H9 (cell line): Measurements from ENCODE around the gene TSKU. TPM values are rescaled to one million over a fixed set of nuclear protein-coding genes. Genes with fewer than 3 reads are reported as not detected.

Source experiments
- DNase-seq: peaks from one replicate; pipeline ENCODE4 v3.0.0-alpha.2; 2017
- H2AFZ ChIP-seq: one replicate; pipeline ENCODE4 v1.6.1; 2013; ENCODE audit warnings: mild to moderate bottlenecking, low read length, control low read depth, moderate library complexity
- H2AK5ac ChIP-seq: 2 replicates; pipeline ENCODE4 v1.6.1; 2013; ENCODE audit warnings: low read length, control low read depth, mixed read lengths; ENCODE audit not compliant: insufficient read length
- H2BK120ac ChIP-seq: one replicate; pipeline ENCODE4 v1.6.1; 2013; ENCODE audit warnings: low read depth, mild to moderate bottlenecking, low read length, control low read depth, inconsistent platforms; ENCODE audit not compliant: poor library complexity, severe bottlenecking
- H2BK12ac ChIP-seq: 2 replicates; pipeline ENCODE4 v1.6.1; 2013; ENCODE audit warnings: low read length, control low read depth, mixed read lengths, low read depth; ENCODE audit not compliant: insufficient read length
- H2BK15ac ChIP-seq: 2 replicates; pipeline ENCODE4 v1.6.1; 2013; ENCODE audit warnings: low read depth, low read length, control low read depth
- H2BK20ac ChIP-seq: one replicate; pipeline ENCODE4 v1.6.1; 2013; ENCODE audit warnings: low read depth, mild to moderate bottlenecking, low read length, control low read depth, inconsistent platforms; ENCODE audit not compliant: poor library complexity, severe bottlenecking
- H2BK5ac ChIP-seq: 2 replicates; pipeline ENCODE4 v1.6.1; 2013; ENCODE audit warnings: low read length, control low read depth, mixed read lengths; ENCODE audit not compliant: insufficient read length
- H3K14ac ChIP-seq: 2 replicates; pipeline ENCODE4 v1.6.1; 2013; ENCODE audit warnings: low read length, control low read depth; ENCODE audit not compliant: insufficient read depth
- H3K18ac ChIP-seq: 2 replicates; pipeline ENCODE4 v1.6.1; 2013; ENCODE audit warnings: low read depth, mild to moderate bottlenecking, mixed read lengths, low read length, control low read depth; ENCODE audit not compliant: insufficient read length
- H3K23ac ChIP-seq: 2 replicates; pipeline ENCODE4 v1.6.1; 2013; ENCODE audit warnings: low read length, control low read depth, mixed read lengths, low read depth; ENCODE audit not compliant: insufficient read length
- H3K23me2 ChIP-seq: 2 replicates; pipeline ENCODE4 v1.6.1; 2013; ENCODE audit warnings: low read depth, mild to moderate bottlenecking, mixed read lengths, low read length, control low read depth; ENCODE audit not compliant: insufficient read length, poor library complexity, severe bottlenecking
- H3K27ac ChIP-seq: 2 replicates; pipeline ENCODE4 v1.5.1; 2013; ENCODE audit warnings: low read length, control low read depth, mixed read lengths, low read depth; ENCODE audit not compliant: insufficient read length
- H3K27me3 ChIP-seq: 2 replicates; pipeline ENCODE4 v1.6.1; 2013; ENCODE audit warnings: low read length, control low read depth, inconsistent platforms; ENCODE audit not compliant: insufficient read depth
- H3K4ac ChIP-seq: 2 replicates; pipeline ENCODE4 v1.6.1; 2013; ENCODE audit warnings: low read depth, mild to moderate bottlenecking, control low read depth, inconsistent platforms, low read length, moderate library complexity
- H3K4me1 ChIP-seq: 2 replicates; pipeline ENCODE4 v1.6.1; 2013; ENCODE audit warnings: low read length, control low read depth, inconsistent platforms; ENCODE audit not compliant: insufficient read depth
- H3K4me2 ChIP-seq: 2 replicates; pipeline ENCODE4 v1.6.1; 2013; ENCODE audit warnings: low read length, control low read depth, mixed read lengths; ENCODE audit not compliant: insufficient read length, insufficient read depth
- H3K56ac ChIP-seq: 2 replicates; pipeline ENCODE4 v1.6.1; 2013; ENCODE audit warnings: low read depth, mild to moderate bottlenecking, mixed read lengths, low read length, control low read depth; ENCODE audit not compliant: insufficient read length
- H3K79me1 ChIP-seq: 2 replicates; pipeline ENCODE4 v1.6.1; 2013; ENCODE audit warnings: low read depth, mild to moderate bottlenecking, moderate library complexity, low read length, control low read depth, inconsistent platforms; ENCODE audit not compliant: insufficient read depth, poor library complexity, severe bottlenecking
- H3K79me2 ChIP-seq: 2 replicates; pipeline ENCODE4 v1.6.1; 2013; ENCODE audit warnings: low read length, control low read depth, inconsistent platforms; ENCODE audit not compliant: insufficient read depth
- H3K9ac ChIP-seq: 2 replicates; pipeline ENCODE4 v1.6.1; 2013; ENCODE audit warnings: low read length, control low read depth, mixed read lengths; ENCODE audit not compliant: insufficient read length; ENCODE audit errors: extremely low read depth
- H3K9me3 ChIP-seq: one replicate; pipeline ENCODE4 v1.6.1; 2013; ENCODE audit warnings: low read depth, low read length, inconsistent platforms; ENCODE audit not compliant: control insufficient read depth
- H3T11ph ChIP-seq: one replicate; pipeline ENCODE4 v1.6.1; 2013; ENCODE audit warnings: mild to moderate bottlenecking, low read length, control low read depth, inconsistent platforms
- H4K20me1 ChIP-seq: one replicate; pipeline ENCODE4 v1.6.1; 2013; ENCODE audit not compliant: control insufficient read depth, insufficient read length, insufficient read depth
- H4K5ac ChIP-seq: 2 replicates; pipeline ENCODE4 v1.6.1; 2013; ENCODE audit warnings: low read depth, mild to moderate bottlenecking, mixed read lengths, low read length, control low read depth; ENCODE audit not compliant: insufficient read length
- H4K8ac ChIP-seq: replicated peaks from 2 replicates; pipeline ENCODE4 v1.6.1; 2013; ENCODE audit warnings: low read length, control low read depth, mixed read lengths, low read depth; ENCODE audit not compliant: insufficient read length
- H4K91ac ChIP-seq: 2 replicates; pipeline ENCODE4 v1.6.1; 2013; ENCODE audit warnings: low read depth, mild to moderate bottlenecking, moderate library complexity, mixed read lengths, low read length, control low read depth; ENCODE audit not compliant: insufficient read length
- H3K27ac Mint-ChIP-seq, 3 experiments: 2 replicates in 2 of 3; 3 replicates in 1 of 3; pipeline ENCODE4 v1.8.0; 2020 to 2021; ENCODE audit warnings: mixed read lengths in 3 of 3, mild to moderate bottlenecking in 1 of 3, moderate library complexity in 1 of 3
- H3K27me3 Mint-ChIP-seq: 2 replicates; pipeline ENCODE4 v1.8.0; 2021; ENCODE audit warnings: low read depth, mild to moderate bottlenecking, moderate library complexity, mixed read lengths
- H3K36me3 Mint-ChIP-seq, 3 experiments: 2 replicates in 2 of 3; 3 replicates in 1 of 3; pipeline ENCODE4 v1.8.0; 2020 to 2021; ENCODE audit warnings: low read depth in 3 of 3, mixed read lengths in 3 of 3; ENCODE audit not compliant: insufficient read depth in 1 of 3
- H3K4me1 Mint-ChIP-seq, 2 experiments: 2 replicates each; pipeline ENCODE4 v1.8.0; 2020; ENCODE audit warnings: mixed read lengths in 2 of 2
- H3K4me3 Mint-ChIP-seq, 2 experiments: 2 replicates in 1 of 2; 3 replicates in 1 of 2; pipeline ENCODE4 v1.8.0; 2020 to 2021; ENCODE audit warnings: mild to moderate bottlenecking in 2 of 2, mixed read lengths in 2 of 2, moderate library complexity in 1 of 2
- H3K9me3 Mint-ChIP-seq, 2 experiments: 2 replicates in 1 of 2; 3 replicates in 1 of 2; pipeline ENCODE4 v1.8.0; 2020; ENCODE audit warnings: mild to moderate bottlenecking in 2 of 2, mixed read lengths in 2 of 2, moderate library complexity in 1 of 2
- WGBS: extraction: QIAGEN DNeasy Blood & Tissue Kit; methylation state at CpG from one replicate; pipeline ENCODE4 v1.1.7; 2013; ENCODE audit warnings: missing lambda C conversion rate, low lambda C conversion rate, mixed read lengths; ENCODE audit not compliant: insufficient read length; ENCODE audit errors: extremely low coverage; 5-methylcytosine and 5-hydroxymethylcytosine counted together
- total RNA-seq: library from RNA; stranded (reverse); gene quantifications from 2 replicates; pipeline ENCODE4 v1.2.1, GENCODE V29; 2021
- TF ChIP-seq, protein P1 (sequence below): fragments of 200-600 bp; sonication (generic); conservative IDR thresholded peaks from 3 replicates; pipeline ENCODE4 v1.8.0; 2021; ENCODE audit warnings: antibody characterized with exemption, mild to moderate bottlenecking

Gene TSKU
- total RNA-seq, 1 experiment from 2014 or later = 25.4 TPM

DNA sequence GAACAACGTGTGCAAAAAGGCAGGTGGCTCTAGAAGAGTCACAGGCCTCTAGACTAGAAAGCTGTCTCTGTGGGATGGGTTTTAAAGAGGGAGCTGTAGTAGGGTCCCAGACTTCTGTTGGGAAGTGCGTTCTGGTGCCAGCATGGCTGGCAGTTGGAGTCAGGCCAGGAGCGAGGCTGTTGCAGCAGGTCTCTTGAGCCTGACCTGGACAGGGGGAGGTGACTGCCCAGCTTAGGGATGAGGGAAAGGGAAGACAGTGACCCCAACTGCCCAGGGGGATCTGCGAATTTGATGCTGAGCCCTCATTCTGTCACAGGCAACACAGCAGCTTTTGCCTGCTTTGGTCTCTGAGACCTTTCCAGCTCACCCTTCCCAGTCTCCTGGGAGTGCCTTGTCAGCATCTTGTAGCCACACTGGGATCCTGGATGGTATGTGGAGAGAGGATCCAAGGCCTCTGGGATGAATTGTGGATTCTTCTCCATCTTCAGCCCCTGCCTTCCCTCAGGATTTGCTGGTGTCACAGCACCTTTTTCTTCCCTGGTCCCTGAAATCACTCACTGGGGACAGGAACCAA is 3.4 kb downstream of the TSKU start:
- Histone ChIP-seq H3K14ac (no peak overlapping the region), H2AK5ac (no peak overlapping the region), H3K4ac (no peak overlapping the region), H2BK12ac (no peak overlapping the region), H2AFZ (no peak overlapping the region), H3T11ph (no peak overlapping the region), H3K4me2 (no peak overlapping the region), H4K5ac (no peak overlapping the region), H2BK120ac (no peak overlapping the region), H3K23ac (no peak overlapping the region), H3K23me2 (peaks cover 10% of the 10 kb centered on the region), H3K9me3 (no peaks in the 10 kb centered on the region), H4K91ac (no peak overlapping the region), H2BK20ac (no peak overlapping the region), H3K9ac (no peak overlapping the region), H2BK5ac (no peak overlapping the region), H3K4me1 (peaks cover 20% of the 10 kb centered on the region; the same call in 1 of the 2 replicates), H4K20me1 (no peaks in the 10 kb centered on the region), H3K18ac (no peak overlapping the region), H3K56ac (no peak overlapping the region), H3K79me2 (peaks cover 37% of the 10 kb centered on the region; the same call in 1 of the 2 replicates), H3K79me1 (peaks cover 6% of the 10 kb centered on the region), H3K27ac (no peak overlapping the region), H2BK15ac (no peak overlapping the region), H3K27me3 (no peaks in the 10 kb centered on the region), H4K8ac (no peak overlapping the region)
- DNase-seq = no peak
- WGBS = no CpG with 5 or more reads among the region's 4 CpGs
- TF ChIP-seq, protein P1, sequence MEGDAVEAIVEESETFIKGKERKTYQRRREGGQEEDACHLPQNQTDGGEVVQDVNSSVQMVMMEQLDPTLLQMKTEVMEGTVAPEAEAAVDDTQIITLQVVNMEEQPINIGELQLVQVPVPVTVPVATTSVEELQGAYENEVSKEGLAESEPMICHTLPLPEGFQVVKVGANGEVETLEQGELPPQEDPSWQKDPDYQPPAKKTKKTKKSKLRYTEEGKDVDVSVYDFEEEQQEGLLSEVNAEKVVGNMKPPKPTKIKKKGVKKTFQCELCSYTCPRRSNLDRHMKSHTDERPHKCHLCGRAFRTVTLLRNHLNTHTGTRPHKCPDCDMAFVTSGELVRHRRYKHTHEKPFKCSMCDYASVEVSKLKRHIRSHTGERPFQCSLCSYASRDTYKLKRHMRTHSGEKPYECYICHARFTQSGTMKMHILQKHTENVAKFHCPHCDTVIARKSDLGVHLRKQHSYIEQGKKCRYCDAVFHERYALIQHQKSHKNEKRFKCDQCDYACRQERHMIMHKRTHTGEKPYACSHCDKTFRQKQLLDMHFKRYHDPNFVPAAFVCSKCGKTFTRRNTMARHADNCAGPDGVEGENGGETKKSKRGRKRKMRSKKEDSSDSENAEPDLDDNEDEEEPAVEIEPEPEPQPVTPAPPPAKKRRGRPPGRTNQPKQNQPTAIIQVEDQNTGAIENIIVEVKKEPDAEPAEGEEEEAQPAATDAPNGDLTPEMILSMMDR = no peak
- peak overlapping the region in 1 of 2 experiments; percentile 85; a peak in 1 of 5 replicates for H3K4me3 Mint-ChIP-seq
- H3K27me3 Mint-ChIP-seq = no peaks in the 10 kb centered on the region; the same call in 1 of the 2 replicates
- H3K36me3 Mint-ChIP-seq = peaks cover 16 to 23% (median 21%) of the 10 kb centered on the region in 3 experiments
- H3K9me3 Mint-ChIP-seq = peaks cover 11 to 13% of the 10 kb centered on the region in 2 experiments
- H3K27ac Mint-ChIP-seq = peak overlapping the region in 1 of 3 experiments; percentile 65; a peak in 1 of 7 replicates
- H3K4me1 Mint-ChIP-seq = peaks cover 64 to 68% of the 10 kb centered on the region in 2 experiments
